Measurements from ENCODE around the gene C1orf87. TPM values are rescaled to one million over a fixed set of nuclear protein-coding genes. Genes with fewer than 3 reads are reported as not detected.
A peak's percentile ranks its signal among the peaks of the same experiment; 100 is the strongest.

Gene C1orf87
- total and polyA plus RNA-seq, 7 donors = not detected

DNA sequence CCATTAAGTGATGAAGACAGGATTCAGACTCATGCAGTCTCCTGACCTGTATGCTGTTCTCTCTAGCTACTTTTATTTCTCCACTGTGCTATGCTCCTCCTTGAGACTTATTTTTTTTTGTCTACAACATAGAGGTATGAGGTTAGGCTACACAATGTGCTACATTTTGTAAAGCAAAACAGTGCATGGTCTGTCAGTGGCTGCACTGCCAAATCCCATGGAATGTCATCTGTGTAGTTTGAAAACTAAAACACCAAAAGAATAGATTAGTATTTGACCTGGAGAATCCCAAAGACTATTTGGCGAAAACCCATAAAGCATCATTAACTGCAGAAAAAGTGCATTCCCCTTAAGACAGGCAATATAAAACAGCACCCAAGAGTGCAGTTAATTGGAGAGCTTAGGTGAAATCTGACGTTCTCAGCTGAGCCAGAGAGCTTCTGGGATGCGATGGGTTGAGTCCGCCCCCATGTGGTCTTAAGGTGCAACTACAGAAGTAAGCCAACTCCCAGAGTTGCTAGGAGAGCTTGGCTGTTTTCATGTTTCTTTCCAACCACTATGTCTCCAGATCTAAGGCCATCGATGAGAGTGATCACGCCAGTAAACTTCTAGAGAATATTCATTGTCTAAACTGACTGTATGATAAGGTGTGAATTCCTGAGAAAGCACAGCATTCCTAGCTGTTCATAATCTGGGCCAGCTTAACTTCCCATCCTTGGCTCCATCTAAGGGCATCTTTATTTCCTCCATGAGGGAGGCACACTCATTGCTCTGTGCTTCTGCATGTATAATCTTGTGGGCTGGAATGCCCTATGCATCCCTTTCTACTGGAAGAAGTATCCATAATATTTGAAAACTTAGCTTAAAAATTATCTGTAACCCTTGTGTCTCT lies 126.3 kb downstream of the C1orf87 start:
- TF ChIP-seq, protein P1, sequence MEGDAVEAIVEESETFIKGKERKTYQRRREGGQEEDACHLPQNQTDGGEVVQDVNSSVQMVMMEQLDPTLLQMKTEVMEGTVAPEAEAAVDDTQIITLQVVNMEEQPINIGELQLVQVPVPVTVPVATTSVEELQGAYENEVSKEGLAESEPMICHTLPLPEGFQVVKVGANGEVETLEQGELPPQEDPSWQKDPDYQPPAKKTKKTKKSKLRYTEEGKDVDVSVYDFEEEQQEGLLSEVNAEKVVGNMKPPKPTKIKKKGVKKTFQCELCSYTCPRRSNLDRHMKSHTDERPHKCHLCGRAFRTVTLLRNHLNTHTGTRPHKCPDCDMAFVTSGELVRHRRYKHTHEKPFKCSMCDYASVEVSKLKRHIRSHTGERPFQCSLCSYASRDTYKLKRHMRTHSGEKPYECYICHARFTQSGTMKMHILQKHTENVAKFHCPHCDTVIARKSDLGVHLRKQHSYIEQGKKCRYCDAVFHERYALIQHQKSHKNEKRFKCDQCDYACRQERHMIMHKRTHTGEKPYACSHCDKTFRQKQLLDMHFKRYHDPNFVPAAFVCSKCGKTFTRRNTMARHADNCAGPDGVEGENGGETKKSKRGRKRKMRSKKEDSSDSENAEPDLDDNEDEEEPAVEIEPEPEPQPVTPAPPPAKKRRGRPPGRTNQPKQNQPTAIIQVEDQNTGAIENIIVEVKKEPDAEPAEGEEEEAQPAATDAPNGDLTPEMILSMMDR (IDR thresholded peaks at IDR 0.05) = peak; percentile 96
- Histone ChIP-seq H3K27ac (no peak overlapping the region), H3K9me3 (no peaks in the 10 kb centered on the region), H3K4me1 (no peaks in the 10 kb centered on the region), H3K27me3 (ENCODE audit: insufficient read depth in 3 of 3, low read length in 2 of 3) (no peaks in the 10 kb centered on the region), H3K36me3 (ENCODE audit: insufficient read depth in 1 of 2, low read depth in 1 of 2) (no peaks in the 10 kb centered on the region), H3K4me3 (no peak overlapping the region)
- ATAC-seq (peak; percentile 87 to 96 (median 93)), DNase-seq (peak in 1 of 2 donors; percentile 23)
- WGBS, 3 donors = 2 to 6% (median 4%) methylated on average over 6 of the region's 6 CpGs
- intact Hi-C loops (cut with DNase I) = loop anchor here (2.0 kb wide), 2 partner anchors 66 to 68 kb away; no protein-coding TSS in a partner anchor

DNA sequence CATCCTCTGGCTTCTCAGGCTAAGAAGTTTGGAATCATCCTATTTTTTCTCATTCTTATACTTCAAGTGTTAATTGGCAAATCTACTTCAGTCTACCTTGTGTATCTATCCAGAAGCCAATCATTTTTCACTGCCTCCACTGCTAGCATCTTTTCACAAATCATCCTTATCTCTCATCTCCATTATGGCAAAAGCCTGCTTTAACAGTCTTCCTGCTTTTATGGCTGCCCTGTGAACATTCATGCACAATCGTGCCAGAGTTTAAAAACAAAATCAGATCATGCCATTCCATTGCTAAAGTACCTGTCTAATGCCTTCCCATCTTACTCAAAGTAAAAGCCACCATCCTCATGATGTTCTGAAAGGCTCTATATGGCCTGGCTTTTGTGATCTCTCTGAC lies 127.8 kb downstream of the C1orf87 start:
- ATAC-seq (no peak), DNase-seq (no peak)
- Histone ChIP-seq H3K27me3 (ENCODE audit: insufficient read depth in 3 of 3, low read length in 2 of 3) (no peaks in the 10 kb centered on the region), H3K27ac (no peak overlapping the region), H3K9me3 (no peaks in the 10 kb centered on the region), H3K4me1 (no peaks in the 10 kb centered on the region), H3K36me3 (ENCODE audit: insufficient read depth in 1 of 2, low read depth in 1 of 2) (no peaks in the 10 kb centered on the region), H3K4me3 (no peak overlapping the region)
- intact Hi-C loops (cut with DNase I) = loop anchor here (2.0 kb wide), 2 partner anchors 65 to 67 kb away; no protein-coding TSS in a partner anchor
- 39 to 49% (median 47%) methylated on average over 1 of the region's 1 CpG for WGBS, 3 donors
- TF ChIP-seq, protein P1 (IDR thresholded peaks at IDR 0.05) = no peak

Other genes starting within 250 kb of the C1orf87 start
- 10 to 100 TPM in 2 of 4 donors, 1 to 10 TPM in 2; 3.5 to 55.7 (median 15.0) TPM for gene CYP2J2, start 147.0 kb downstream of the C1orf87 start, total RNA-seq
- 1 to 10 TPM; 1.4 to 3.9 (median 2.4) TPM for gene CYP2J2, start 147.0 kb downstream of the C1orf87 start, polyA plus RNA-seq

Data from psoas muscle (tissue), 8 donors.